Breast epithelium (tissue), 4 donors: Measurements from ENCODE around the gene ZNF691. TPM values are rescaled to one million over a fixed set of nuclear protein-coding genes. Genes with fewer than 3 reads are reported as not detected.

Source experiments
- DNase-seq, 2 donors: peaks; one replicate each; pipeline ENCODE4 v3.0.0-alpha.2; 2019; ENCODE audit warnings: low spot score in 2 of 2
- H3K27ac ChIP-seq, 2 donors: fragments of 200-600 bp; sonication (generic) in 1 of 2; one replicate each; pipeline ENCODE4 v1.5.1; 2016 to 2019; ENCODE audit warnings: mild to moderate bottlenecking in 1 of 2
- H3K27me3 ChIP-seq, 2 donors: fragments of 200-600 bp; sonication (generic) in 1 of 2; one replicate each; pipeline versions ENCODE4 v1.5.1 to v1.6.0; 2017 to 2019; ENCODE audit warnings: control low read depth in 1 of 2, mild to moderate bottlenecking in 1 of 2
- H3K36me3 ChIP-seq: fragments of 200-600 bp; one replicate; pipeline ENCODE4 v1.5.1; 2019
- H3K4me1 ChIP-seq, 2 donors: fragments of 200-600 bp; sonication (generic); one replicate each; pipeline ENCODE4 v1.5.1; 2016 to 2019; ENCODE audit warnings: control low read depth in 1 of 2
- H3K4me3 ChIP-seq, 3 donors: fragments of 200-600 bp; sonication (generic); 1 replicate in 2 of 3; 2 replicates in 1 of 3; pipeline ENCODE4 v1.5.1; 2016 to 2019; ENCODE audit warnings: mild to moderate bottlenecking in 3 of 3, moderate library complexity in 2 of 3
- H3K9me3 ChIP-seq, 2 donors: fragments of 200-600 bp; sonication (generic) in 1 of 2; one replicate each; pipeline ENCODE4 v1.5.1; 2016 to 2019; ENCODE audit warnings: control low read depth in 1 of 2
- CTCF ChIP-seq, 3 donors: fragments of 450-650 bp; IDR thresholded peaks; one replicate each; pipeline ENCODE4 v1.5.1; 2016 to 2017; ENCODE audit warnings: antibody characterized with exemption in 3 of 3, mild to moderate bottlenecking in 3 of 3, moderate library complexity in 3 of 3
- POLR2A ChIP-seq: fragments of 450-650 bp; IDR thresholded peaks from one replicate; pipeline ENCODE4 v1.6.1; 2016; ENCODE audit warnings: antibody characterized with exemption, mild to moderate bottlenecking, moderate library complexity
- POLR2AphosphoS5 ChIP-seq, 3 donors: sonication (generic); formaldehyde crosslinking; IDR thresholded peaks; one replicate each; pipeline ENCODE4 v1.6.1; 2017; ENCODE audit warnings: antibody characterized with exemption in 3 of 3
- intact Hi-C: fragments of 100-400 bp; cut with DNase I; formaldehyde crosslinking; loops from one replicate; pipeline ENCODE4 v1.15.1; 2023; ENCODE audit warnings: low total_unique reads
- total RNA-seq, 3 donors: library from RNA; depleted of rRNA; stranded (reverse); fragments of >200 nt; gene quantifications; one replicate each; pipeline ENCODE4 v1.1.0, GENCODE V29; 2016

Gene ZNF691
- total RNA-seq, 3 donors from 2014 or later: 5.8 to 18.4 (median 10.5) TPM

DNA sequence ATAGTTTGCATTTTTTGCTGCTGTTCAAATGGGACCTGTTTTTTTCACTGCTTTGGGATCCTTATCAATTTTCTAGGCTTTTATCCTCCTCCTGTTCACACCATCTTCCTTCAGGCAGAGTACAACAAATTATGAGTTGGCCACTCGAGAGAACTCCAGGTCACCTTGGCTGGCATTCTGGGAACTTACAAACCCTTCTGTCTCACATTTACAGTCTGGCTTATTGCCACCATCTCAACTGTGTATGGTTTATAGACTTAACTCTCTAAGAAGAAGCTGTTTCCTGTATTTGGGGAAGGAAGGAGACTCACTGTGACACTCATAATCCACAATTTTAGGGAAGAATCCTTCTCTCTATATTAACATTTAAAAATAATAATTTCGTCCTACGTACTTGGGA, 5.4 kb upstream of the ZNF691 start:
- H3K27me3 ChIP-seq: no peaks in the 10 kb centered on the region
- H3K9me3 ChIP-seq: no peaks in the 10 kb centered on the region
- intact Hi-C loops: loop anchor here (10.0 kb wide), 1 partner anchor 1114 kb away; no protein-coding TSS in a partner anchor
- H3K36me3 ChIP-seq: no peaks in the 10 kb centered on the region
- TF ChIP-seq POLR2AphosphoS5 (IDR thresholded peaks at IDR 0.05) (no peak), CTCF (IDR thresholded peaks at IDR 0.05) (no peak), POLR2A (no peak)
- DNase-seq: no peak
- H3K4me1 ChIP-seq: peaks cover 0 to 6% of the 10 kb centered on the region in 2 donors
- no peak overlapping the region for H3K27ac ChIP-seq
- H3K4me3 ChIP-seq: no peak overlapping the region

- no peaks in the 10 kb centered on the region for H3K9me3 ChIP-seq
- intact Hi-C loops: loop anchor here (10.0 kb wide), 1 partner anchor 1113 kb away; no protein-coding TSS in a partner anchor
- no peaks in the 10 kb centered on the region for H3K36me3 ChIP-seq
- H3K27ac ChIP-seq: no peak overlapping the region
- no peak overlapping the region for H3K4me3 ChIP-seq
- H3K27me3 ChIP-seq: no peaks in the 10 kb centered on the region
- TF ChIP-seq CTCF (IDR thresholded peaks at IDR 0.05): no peak
- no peak for TF ChIP-seq POLR2A
- TF ChIP-seq POLR2AphosphoS5 (IDR thresholded peaks at IDR 0.05): no peak
- H3K4me1 ChIP-seq: peaks cover 0 to 6% of the 10 kb centered on the region in 2 donors
- no peak for DNase-seq
These were observed 4.8 kb upstream of the ZNF691 start for GRCh38 chr1:42841440-42842147.

DNA sequence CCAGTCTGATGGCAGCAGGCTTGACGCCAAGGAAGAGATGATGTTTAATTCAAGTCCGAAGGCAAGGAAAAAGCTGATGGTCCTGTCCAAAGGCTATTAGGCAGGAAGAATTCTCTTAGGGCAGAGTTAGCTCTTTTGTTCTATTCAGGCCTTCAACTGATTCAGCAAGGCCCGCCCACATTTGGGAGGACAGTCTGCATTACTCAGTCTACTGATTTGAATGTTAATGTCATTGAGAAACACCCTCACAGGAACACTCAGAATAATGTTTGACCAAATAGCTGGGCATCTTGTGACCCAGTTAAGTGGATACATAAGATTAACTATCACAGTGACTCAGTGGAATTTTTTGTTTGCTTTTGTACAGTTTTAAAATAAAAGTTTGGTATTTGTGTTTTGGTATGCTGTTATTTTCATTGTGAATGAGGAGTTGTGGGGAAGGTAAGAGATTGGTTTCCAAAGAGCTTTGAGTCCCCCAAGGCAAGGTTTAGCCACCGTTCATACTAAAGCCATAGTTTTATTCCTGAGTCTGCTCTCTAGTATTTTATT, 1.7 kb upstream of the ZNF691 start:
- H3K27me3 ChIP-seq: no peaks in the 10 kb centered on the region
- no peak overlapping the region for H3K4me3 ChIP-seq
- H3K27ac ChIP-seq: no peak overlapping the region
- DNase-seq: no peak
- no peak for TF ChIP-seq CTCF (IDR thresholded peaks at IDR 0.05)
- TF ChIP-seq POLR2A: no peak
- no peak for TF ChIP-seq POLR2AphosphoS5 (IDR thresholded peaks at IDR 0.05)
- H3K36me3 ChIP-seq: no peaks in the 10 kb centered on the region
- no peaks in the 10 kb centered on the region for H3K9me3 ChIP-seq
- intact Hi-C loops: loop anchor here (10.0 kb wide), 1 partner anchor 1110 kb away; no protein-coding TSS in a partner anchor
- H3K4me1 ChIP-seq: peaks cover 0 to 6% of the 10 kb centered on the region in 2 donors

DNA sequence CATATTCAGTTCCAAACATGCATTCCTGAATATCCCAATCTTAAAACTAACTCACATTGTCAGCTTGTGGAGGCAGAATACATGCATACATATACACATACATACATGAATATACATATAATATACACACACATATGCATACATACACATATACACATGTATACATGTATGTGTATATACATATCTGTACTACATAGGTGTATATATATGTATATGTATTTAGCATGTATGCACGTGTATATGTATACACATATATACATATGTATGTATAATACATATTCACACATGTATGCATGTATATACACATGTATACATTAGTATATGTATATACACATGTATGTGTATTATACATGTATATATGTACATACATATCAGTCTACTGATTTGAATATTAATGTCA, 1.2 kb upstream of the ZNF691 start:
- Histone ChIP-seq H3K36me3 (no peaks in the 10 kb centered on the region), H3K4me3 (no peak overlapping the region), H3K9me3 (no peaks in the 10 kb centered on the region), H3K27ac (no peak overlapping the region), H3K27me3 (no peaks in the 10 kb centered on the region), H3K4me1 (peaks cover 0 to 6% of the 10 kb centered on the region in 2 donors)
- intact Hi-C loops: loop anchor here (10.0 kb wide), 1 partner anchor 1110 kb away; no protein-coding TSS in a partner anchor
- no peak for DNase-seq
- TF ChIP-seq POLR2AphosphoS5 (IDR thresholded peaks at IDR 0.05) (no peak), CTCF (IDR thresholded peaks at IDR 0.05) (no peak), POLR2A (no peak)

DNA sequence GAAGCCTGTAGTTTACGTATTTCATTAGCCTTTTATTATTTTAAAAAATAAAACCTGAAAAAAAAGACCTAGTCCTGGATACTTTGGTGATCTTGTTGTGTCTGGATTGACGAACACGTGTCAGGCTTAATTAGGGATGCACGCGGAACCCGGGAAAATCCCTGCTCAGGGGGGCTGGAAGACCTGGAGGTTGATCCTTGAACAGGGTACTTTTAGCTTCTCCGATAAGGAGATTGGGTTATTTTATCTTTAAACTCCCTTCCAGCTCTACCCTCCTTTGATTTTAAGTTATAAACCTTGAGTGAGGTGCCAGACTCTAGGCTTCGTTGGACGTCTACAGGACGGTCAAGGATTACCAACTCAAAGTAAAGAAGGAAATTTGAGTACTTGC, 552 bp upstream of the ZNF691 start:
- H3K27ac ChIP-seq: peak overlapping the region in 1 of 2 donors; percentile 79
- intact Hi-C loops: loop anchor here (10.0 kb wide), 1 partner anchor 1109 kb away; no protein-coding TSS in a partner anchor

More for the DNA sequence above, 552 bp upstream of the ZNF691 start:
- no peaks in the 10 kb centered on the region for H3K36me3 ChIP-seq
- peak overlapping the region; percentile 74 to 93 (median 84) for H3K4me3 ChIP-seq
- no peaks in the 10 kb centered on the region for H3K27me3 ChIP-seq
- no peak for TF ChIP-seq POLR2A
- no peak for TF ChIP-seq POLR2AphosphoS5 (IDR thresholded peaks at IDR 0.05)
- no peak for TF ChIP-seq CTCF (IDR thresholded peaks at IDR 0.05)
- peaks cover 0 to under 1% of the 10 kb centered on the region in 2 donors for H3K9me3 ChIP-seq
- DNase-seq: no peak
- peaks cover 0 to 6% of the 10 kb centered on the region in 2 donors for H3K4me1 ChIP-seq
